ENCODE data around the gene WFDC2. TPM values are rescaled to one million over a fixed set of nuclear protein-coding genes. Genes with fewer than 3 reads are reported as not detected.

The WFDC2 gene
- total and polyA plus RNA-seq, 2 of the 8 experiments (the other 6 are each of a cell fraction or from before 2014, with no cell fraction given): 77.9 to 137 TPM

GRCh38 chr20:45479822-45480221 lies 10.3 kb downstream of the WFDC2 start (continued):
- no peak for TF ChIP-seq SIX5 (IDR thresholded peaks at IDR 0.05; ENCODE audit: low read depth, low read length)
- no peak for TF ChIP-seq RXRA (IDR thresholded peaks at IDR 0.05; ENCODE audit: insufficient read depth, low read depth, low read length)
- no peak for TF ChIP-seq TCF12 (IDR thresholded peaks at IDR 0.05; ENCODE audit: low read depth, low read length)
- no peak for TF ChIP-seq POLR2A (IDR thresholded peaks at IDR 0.05; ENCODE audit: control extremely low read depth in 1 of 2, low read depth in 2 of 2, low read length in 2 of 2)

All from H1 (cell line).